ENCODE data around the gene TARDBP. TPM values are rescaled to one million over a fixed set of nuclear protein-coding genes. Genes with fewer than 3 reads are reported as not detected.

Gene TARDBP
- polyA plus RNA-seq, 3 donors: 49.4 to 79.5 (median 61.4) TPM

GRCh38 chr1:11044849-11045427 lies 32.5 kb downstream of the TARDBP start:
- no peaks in the 10 kb centered on the region for H4K20me1 ChIP-seq (ENCODE audit: insufficient read depth, low read length)
- Mint-ChIP-seq H3K27me3 (ENCODE audit: low read depth in 3 of 3) (peaks cover 0 to 1% (median 0%) of the 10 kb centered on the region in 3 donors), H3K4me1 (no peaks in the 10 kb centered on the region), H3K36me3 (no peaks in the 10 kb centered on the region), H3K9me3 (peaks cover 0 to 3% (median 0%) of the 10 kb centered on the region in 7 donors), H3K4me3 (no peak overlapping the region), H3K27ac (no peak overlapping the region)
- no peak overlapping the region for H3K9ac ChIP-seq (ENCODE audit: insufficient read depth, low read length, poor library complexity, severe bottlenecking)
- H3K36me3 ChIP-seq (replicated peaks in 1 of 2; ENCODE audit: control insufficient read depth in 1 of 2, insufficient read depth in 2 of 2, low read length in 2 of 2): no peaks in the 10 kb centered on the region
- TF ChIP-seq CTCF (IDR thresholded peaks at IDR 0.05): no peak
- 87% methylated on average over 15 of the region's 16 CpGs for WGBS (ENCODE audit: insufficient coverage)
- DNase-seq: no peak
- no peak overlapping the region for H2AFZ ChIP-seq (ENCODE audit: insufficient read depth, low read depth, low read length, poor library complexity, severe bottlenecking)
- intact Hi-C loops (cut with micrococcal nuclease): no loop called here
- no peaks in the 10 kb centered on the region for H3K4me1 ChIP-seq (ENCODE audit: control insufficient read depth in 1 of 2, insufficient read depth in 2 of 2, low read length in 2 of 2)
- no peaks in the 10 kb centered on the region for H3K27me3 ChIP-seq (ENCODE audit: control insufficient read depth in 2 of 2, insufficient read depth in 2 of 2, low read length in 2 of 2)
- H3K4me2 ChIP-seq (replicated peaks; ENCODE audit: extremely low read depth, low read length, poor library complexity, severe bottlenecking): no peak overlapping the region
- H3K27ac ChIP-seq (ENCODE audit: low read depth in 1 of 2, low read length in 2 of 2): no peak overlapping the region
- H3K79me2 ChIP-seq (ENCODE audit: insufficient read depth, low read length): no peaks in the 10 kb centered on the region
- no peak overlapping the region for H3K4me3 ChIP-seq (replicated peaks in 1 of 3; ENCODE audit: low read depth in 2 of 3, low read length in 3 of 3)
- H3K9me3 ChIP-seq (replicated peaks in 1 of 2; ENCODE audit: control insufficient read depth in 1 of 2, insufficient read depth in 1 of 2, low read length in 2 of 2): no peaks in the 10 kb centered on the region

GRCh38 chr1:11045428-11046269 lies 33.2 kb downstream of the TARDBP start:
- no peaks in the 10 kb centered on the region for H3K9me3 ChIP-seq (replicated peaks in 1 of 2; ENCODE audit: control insufficient read depth in 1 of 2, insufficient read depth in 1 of 2, low read length in 2 of 2)
- intact Hi-C loops (cut with micrococcal nuclease): no loop called here
- Mint-ChIP-seq H3K36me3 (no peaks in the 10 kb centered on the region), H3K27me3 (ENCODE audit: low read depth in 3 of 3) (peaks cover 0 to 1% (median 0%) of the 10 kb centered on the region in 3 donors), H3K27ac (no peak overlapping the region), H3K9me3 (peaks cover 0 to 3% (median 0%) of the 10 kb centered on the region in 7 donors), H3K4me1 (no peaks in the 10 kb centered on the region), H3K4me3 (no peak overlapping the region)
- no peak overlapping the region for H3K9ac ChIP-seq (ENCODE audit: insufficient read depth, low read length, poor library complexity, severe bottlenecking)
- WGBS (ENCODE audit: insufficient coverage): 78% methylated on average over 25 of the region's 32 CpGs
- H3K27ac ChIP-seq (ENCODE audit: low read depth in 1 of 2, low read length in 2 of 2): no peak overlapping the region
- no peaks in the 10 kb centered on the region for H3K27me3 ChIP-seq (ENCODE audit: control insufficient read depth in 2 of 2, insufficient read depth in 2 of 2, low read length in 2 of 2)
- H3K36me3 ChIP-seq (replicated peaks in 1 of 2; ENCODE audit: control insufficient read depth in 1 of 2, insufficient read depth in 2 of 2, low read length in 2 of 2): no peaks in the 10 kb centered on the region
- no peak overlapping the region for H3K4me3 ChIP-seq (replicated peaks in 1 of 3; ENCODE audit: low read depth in 2 of 3, low read length in 3 of 3)
- no peak for TF ChIP-seq CTCF (IDR thresholded peaks at IDR 0.05)
- no peak for DNase-seq
- no peak overlapping the region for H2AFZ ChIP-seq (ENCODE audit: insufficient read depth, low read depth, low read length, poor library complexity, severe bottlenecking)
- H4K20me1 ChIP-seq (ENCODE audit: insufficient read depth, low read length): no peaks in the 10 kb centered on the region
- no peaks in the 10 kb centered on the region for H3K79me2 ChIP-seq (ENCODE audit: insufficient read depth, low read length)
- no peak overlapping the region for H3K4me2 ChIP-seq (replicated peaks; ENCODE audit: extremely low read depth, low read length, poor library complexity, severe bottlenecking)
- H3K4me1 ChIP-seq (ENCODE audit: control insufficient read depth in 1 of 2, insufficient read depth in 2 of 2, low read length in 2 of 2): no peaks in the 10 kb centered on the region

All from CD14-positive monocyte (primary cell).